SK-N-MC (cell line): ENCODE measurements around the gene TTC6.

ENCODE experiments used
- DNase-seq: peaks from one replicate; pipeline ENCODE4 v3.0.0-alpha.2; 2011; ENCODE audit warnings: low read depth, low spot score
- H3K27ac ChIP-seq: fragments of 200-600 bp; sonication (generic); 2 replicates; pipeline ENCODE4 v1.5.1; 2016; ENCODE audit warnings: mixed run types
- H3K36me3 ChIP-seq: fragments of 200-600 bp; sonication (generic); 2 replicates; pipeline ENCODE4 v1.6.1; 2017; ENCODE audit warnings: antibody characterized with exemption, low read length, mixed read lengths; ENCODE audit not compliant: insufficient read depth
- H3K4me3 ChIP-seq: fragments of 200-600 bp; sonication (generic); 2 replicates; pipeline ENCODE4 v1.5.1; 2016
- H3K9ac ChIP-seq: fragments of 200-600 bp; sonication (generic); 2 replicates; pipeline ENCODE4 v1.8.0; 2017; ENCODE audit warnings: mixed run types, mixed read lengths; ENCODE audit not compliant: insufficient read length
- H3K9me3 ChIP-seq: fragments of 200-600 bp; sonication (generic); 2 replicates; pipeline ENCODE4 v1.6.1; 2017; ENCODE audit warnings: low read depth, mild to moderate bottlenecking, antibody characterized with exemption, low read length, moderate library complexity, mixed read lengths
- EZH2 ChIP-seq: fragments of 200-600 bp; sonication (generic); IDR thresholded peaks from one replicate; pipeline ENCODE4 v1.6.1; 2017; ENCODE audit warnings: antibody characterized with exemption
- FOXP2 ChIP-seq: optimal IDR thresholded peaks from 2 replicates; pipeline ENCODE3; 2011; ENCODE audit warnings: mild to moderate bottlenecking, moderate library complexity; ENCODE audit not compliant: insufficient read depth; ENCODE audit errors: extremely low read length, control extremely low read depth
- POLR2AphosphoS5 ChIP-seq: IDR thresholded peaks from 2 replicates; pipeline ENCODE4 v1.6.1; 2012; ENCODE audit warnings: mild to moderate bottlenecking, low read depth, low read length, borderline replicate concordance

Gene TTC6

DNA sequence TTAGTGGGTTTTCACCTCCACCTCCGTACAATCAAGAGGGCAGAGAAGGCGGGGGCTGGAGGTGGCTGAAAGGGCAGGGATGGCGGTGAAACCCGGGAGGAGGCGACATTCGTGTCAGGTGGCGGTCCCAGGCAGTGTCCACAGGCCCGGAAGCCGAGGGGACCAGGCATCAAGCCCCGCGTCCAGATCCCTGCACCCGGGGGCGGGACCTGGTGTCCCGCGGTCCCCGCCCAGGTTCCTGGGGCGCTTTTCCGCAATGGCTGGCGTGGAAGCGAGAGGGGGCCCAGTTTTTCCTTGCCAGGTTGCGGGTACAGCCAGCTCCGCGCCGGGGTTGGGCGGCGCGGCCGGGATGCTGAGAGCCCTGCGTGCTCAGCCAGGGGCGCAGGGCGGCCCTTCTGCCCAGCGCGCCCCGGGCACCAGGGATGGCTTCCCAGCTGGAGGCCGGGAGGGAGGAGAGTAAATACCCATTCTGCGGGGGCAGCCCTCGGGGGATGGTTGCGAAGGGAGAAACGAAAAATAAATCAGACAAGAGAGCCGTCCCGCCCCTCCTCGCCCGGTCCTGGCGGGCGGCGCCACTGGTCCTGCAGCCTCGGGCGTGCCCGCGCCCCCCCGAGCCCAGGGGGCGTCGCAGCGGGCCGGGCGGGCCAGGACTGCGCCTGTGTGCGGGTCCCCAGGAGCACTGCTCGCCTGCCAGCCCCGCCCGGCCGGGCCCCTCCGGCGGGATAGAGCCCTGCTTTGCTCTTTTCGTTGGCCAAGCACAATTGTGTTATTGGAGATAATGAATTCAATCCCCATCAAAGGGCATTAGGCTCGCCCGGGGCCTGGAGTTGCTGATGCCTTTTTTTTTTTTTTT, 11.8 kb upstream of the TTC6 start:
- no peak for DNase-seq
- H3K9me3 ChIP-seq = no peaks in the 10 kb centered on the region
- no peak overlapping the region for H3K9ac ChIP-seq
- no peak overlapping the region for H3K27ac ChIP-seq
- H3K36me3 ChIP-seq = no peaks in the 10 kb centered on the region
- TF ChIP-seq EZH2 (no peak), FOXP2 (no peak), POLR2AphosphoS5 (no peak)
- H3K4me3 ChIP-seq = no peak overlapping the region

DNA sequence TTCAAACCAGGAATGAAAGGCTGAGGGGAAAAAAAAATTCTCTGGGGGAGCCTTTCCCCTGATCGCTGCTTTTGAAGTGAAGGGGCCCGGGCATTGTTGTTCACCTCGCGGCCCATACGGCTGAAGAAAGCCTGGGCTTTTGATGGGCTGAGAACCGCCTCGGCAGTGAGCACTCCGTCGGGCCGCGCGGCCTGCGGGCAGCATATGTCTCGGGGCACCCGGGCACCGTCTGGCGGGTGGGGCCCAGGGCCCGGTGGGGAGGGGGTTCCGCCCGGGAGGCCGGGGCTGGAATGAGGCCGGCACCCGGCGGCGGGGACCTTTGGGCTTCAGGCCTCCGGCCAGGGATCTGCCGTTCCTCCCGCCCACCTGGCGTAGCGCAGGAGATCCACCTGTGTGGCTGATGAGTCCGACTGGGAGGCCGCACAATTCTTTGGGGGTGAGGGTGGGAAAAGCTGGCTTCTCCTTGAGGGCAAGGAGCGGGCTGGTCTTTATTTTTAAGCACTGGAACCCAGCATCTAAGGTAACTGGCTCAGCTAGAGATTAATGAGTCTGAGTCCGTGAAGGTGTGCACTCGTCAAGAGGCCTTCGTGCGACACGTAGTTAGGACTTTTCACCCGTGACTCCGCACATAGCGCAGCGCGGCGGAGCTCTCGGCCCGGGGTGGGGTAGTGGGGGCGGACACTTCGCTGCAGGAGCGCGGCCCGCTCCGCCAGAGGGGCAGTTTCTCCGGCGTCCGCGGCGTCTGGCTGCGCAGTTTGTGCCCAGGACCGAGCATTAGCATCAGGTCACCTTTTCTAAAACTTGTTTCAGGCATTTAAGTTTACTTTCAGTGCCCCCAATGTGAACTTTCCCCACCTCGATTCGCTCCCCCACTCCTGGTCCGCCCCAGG, 11.0 kb upstream of the TTC6 start:
- H3K36me3 ChIP-seq = no peaks in the 10 kb centered on the region; the same call in 1 of the 2 replicates
- H3K4me3 ChIP-seq = no peak overlapping the region
- H3K9me3 ChIP-seq = no peaks in the 10 kb centered on the region
- no peak overlapping the region for H3K27ac ChIP-seq
- TF ChIP-seq EZH2 = no peak
- TF ChIP-seq FOXP2 = no peak
- TF ChIP-seq POLR2AphosphoS5 = no peak
- no peak for DNase-seq
- no peak overlapping the region for H3K9ac ChIP-seq

DNA sequence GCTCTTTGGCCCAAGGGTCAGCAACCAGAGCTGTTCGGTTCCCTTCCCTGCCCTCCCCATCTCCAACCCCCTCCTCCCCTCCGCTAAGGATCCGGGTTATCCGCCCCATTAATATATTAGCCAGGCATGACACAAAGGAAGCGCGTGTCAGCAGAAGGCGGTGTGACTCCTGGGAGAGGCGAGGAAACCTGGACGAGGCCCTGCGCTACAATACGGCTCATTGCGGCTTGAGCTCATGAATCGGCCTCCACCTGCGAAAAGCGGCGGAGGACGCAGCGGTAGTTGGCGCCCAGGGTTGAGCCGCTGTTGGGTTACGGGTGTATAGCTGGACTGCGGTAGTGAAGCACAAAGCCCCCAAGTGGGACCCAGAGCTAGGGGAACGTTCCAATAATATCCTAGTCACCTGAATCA, 10.3 kb upstream of the TTC6 start:
- DNase-seq = no peak
- Histone ChIP-seq H3K4me3 (no peak overlapping the region), H3K27ac (no peak overlapping the region), H3K9ac (no peak overlapping the region), H3K36me3 (no peaks in the 10 kb centered on the region; the same call in 1 of the 2 replicates), H3K9me3 (no peaks in the 10 kb centered on the region)
- no peak for TF ChIP-seq POLR2AphosphoS5
- TF ChIP-seq EZH2 = no peak
- no peak for TF ChIP-seq FOXP2

DNA sequence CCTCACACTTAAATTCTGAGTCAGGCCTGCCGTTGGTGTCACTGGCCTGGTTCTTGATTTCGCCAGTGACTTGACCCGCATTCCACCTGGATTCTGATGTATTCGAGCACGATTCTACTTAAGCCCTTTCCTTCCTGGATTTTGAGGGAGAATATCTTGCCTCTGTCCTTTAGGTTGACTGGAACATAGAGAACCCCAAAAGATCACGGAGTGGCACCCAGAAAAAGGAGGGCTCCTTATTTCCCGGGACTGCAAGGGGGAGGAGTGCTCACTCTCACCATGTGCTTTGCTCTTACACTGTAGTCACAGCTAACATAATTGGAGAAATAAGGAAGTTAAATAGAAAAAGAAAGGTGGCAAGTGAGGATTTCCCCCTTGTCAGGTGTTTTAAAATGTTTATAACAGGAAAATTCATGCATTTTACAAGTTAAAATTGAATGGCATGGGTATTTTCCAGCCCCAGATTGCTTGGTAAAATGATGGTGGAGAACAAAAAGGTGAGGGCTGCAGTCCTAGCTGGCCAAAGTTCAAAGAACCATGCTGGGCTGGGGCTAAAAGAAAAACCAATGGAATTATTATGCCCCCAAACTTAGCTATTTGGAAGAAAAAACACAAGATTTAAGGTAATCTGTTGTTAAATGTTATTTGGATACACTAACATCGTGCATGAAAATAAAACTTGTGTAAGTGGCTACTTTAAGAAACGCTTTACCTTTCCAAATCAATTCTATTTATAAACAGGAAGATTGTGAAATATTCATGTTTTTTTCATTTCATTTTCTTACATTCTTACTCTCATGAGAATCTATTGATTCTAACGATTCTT, 9.2 kb upstream of the TTC6 start:
- Histone ChIP-seq H3K9me3 (no peaks in the 10 kb centered on the region), H3K9ac (no peak overlapping the region), H3K27ac (no peak overlapping the region), H3K36me3 (peaks cover 5% of the 10 kb centered on the region), H3K4me3 (no peak overlapping the region)
- TF ChIP-seq EZH2 (no peak), FOXP2 (no peak), POLR2AphosphoS5 (no peak)
- no peak for DNase-seq

DNA sequence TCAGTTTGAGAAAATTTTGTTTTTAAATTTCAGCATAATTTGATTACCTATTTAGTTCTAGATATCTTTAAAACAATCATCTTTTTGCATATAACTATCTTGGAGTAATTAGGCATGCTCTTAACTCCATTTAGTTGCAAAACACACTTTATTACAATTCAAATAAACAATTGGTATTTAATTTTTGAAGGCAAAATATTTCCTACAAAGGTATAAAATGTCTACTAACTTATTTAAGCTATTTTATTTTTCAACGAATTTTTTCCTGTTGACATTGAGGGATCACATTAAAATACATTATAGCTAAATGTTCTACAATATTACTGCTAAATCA, 8.7 kb upstream of the TTC6 start:
- Histone ChIP-seq H3K9ac (no peak overlapping the region), H3K9me3 (no peaks in the 10 kb centered on the region), H3K36me3 (peaks cover 7% of the 10 kb centered on the region), H3K27ac (no peak overlapping the region), H3K4me3 (no peak overlapping the region)
- TF ChIP-seq FOXP2 (no peak), POLR2AphosphoS5 (no peak), EZH2 (no peak)
- no peak for DNase-seq

DNA sequence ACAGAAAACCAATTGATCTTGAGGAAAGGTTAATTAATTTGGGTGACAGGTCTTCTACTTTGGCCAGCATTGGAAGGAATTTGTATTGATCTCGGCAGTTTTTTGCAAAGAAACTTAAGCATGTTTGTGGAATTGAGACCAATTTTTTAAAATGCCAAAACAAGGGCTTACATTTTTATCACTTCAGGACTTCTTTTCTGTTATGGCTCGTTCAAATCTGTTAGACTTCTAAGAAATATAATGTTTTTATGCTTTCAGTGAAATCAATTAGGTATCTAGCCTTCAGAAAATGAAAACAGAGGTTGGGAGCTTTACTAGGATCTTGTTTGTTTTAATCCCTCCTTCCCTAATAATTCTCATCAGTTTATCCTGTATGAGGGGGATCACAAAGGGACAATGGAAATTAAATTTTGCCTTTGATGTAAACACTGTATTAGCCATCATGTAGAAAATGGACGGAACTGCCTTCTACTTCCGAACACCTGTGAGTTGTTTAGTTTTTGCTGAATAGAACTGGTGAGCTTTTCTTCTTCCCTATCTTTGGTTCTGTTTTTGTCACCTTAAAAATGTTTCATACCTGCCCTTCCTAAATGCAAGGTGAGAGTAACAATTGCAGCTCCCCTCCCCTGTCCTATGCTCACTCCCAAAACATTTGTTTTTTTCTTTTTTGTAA, 8.2 kb upstream of the TTC6 start:
- H3K9me3 ChIP-seq = no peaks in the 10 kb centered on the region
- no peak for DNase-seq

DNA sequence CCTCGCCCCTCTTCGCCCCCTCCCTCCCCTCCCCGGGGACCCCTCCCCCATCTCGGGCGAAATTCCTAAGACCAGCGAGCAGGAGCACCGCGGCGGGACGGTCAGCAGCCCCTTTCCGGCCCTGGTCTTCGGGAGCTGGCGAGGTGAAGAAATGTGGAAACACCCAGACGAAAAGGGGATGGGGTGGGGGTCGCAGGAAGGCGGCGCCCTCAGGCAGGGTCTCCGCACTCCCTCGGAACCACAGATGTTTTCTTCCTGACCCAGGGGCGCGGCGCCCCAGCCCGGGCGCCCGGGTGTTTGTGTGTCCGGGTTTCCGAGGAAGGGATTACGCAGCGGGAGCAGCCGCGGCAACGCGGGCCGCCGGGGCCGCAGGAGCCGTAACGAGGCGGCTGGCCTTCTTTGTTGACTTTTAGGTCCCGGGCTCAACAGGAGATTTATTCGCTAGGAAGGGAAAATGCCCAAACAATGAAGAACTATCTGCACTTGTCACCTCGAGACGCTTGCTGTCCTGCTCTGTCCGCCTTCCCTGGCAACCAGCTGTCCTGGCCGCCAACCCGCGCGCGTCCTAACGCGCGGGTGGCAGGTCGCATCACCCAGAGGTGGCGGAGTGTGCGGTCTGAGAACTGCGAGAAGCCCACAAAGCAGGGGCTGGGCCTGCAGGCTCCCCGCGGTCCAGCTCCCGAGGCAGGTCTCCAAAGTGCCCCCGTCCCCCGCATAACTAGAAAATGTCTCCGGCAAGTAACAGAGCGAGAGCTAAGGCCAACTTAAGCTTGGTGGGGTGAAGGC, 7.4 kb upstream of the TTC6 start:
- no peak for TF ChIP-seq EZH2
- no peak for TF ChIP-seq FOXP2
- no peak for TF ChIP-seq POLR2AphosphoS5
- H3K27ac ChIP-seq = no peak overlapping the region
- H3K9me3 ChIP-seq = no peaks in the 10 kb centered on the region
- H3K9ac ChIP-seq = no peak overlapping the region
- peaks cover 11% of the 10 kb centered on the region for H3K36me3 ChIP-seq
- H3K4me3 ChIP-seq = no peak overlapping the region
- no peak for DNase-seq

More for the DNA sequence above, 8.2 kb upstream of the TTC6 start:
- Histone ChIP-seq H3K4me3 (no peak overlapping the region), H3K27ac (no peak overlapping the region), H3K9ac (no peak overlapping the region), H3K36me3 (peaks cover 11% of the 10 kb centered on the region)
- TF ChIP-seq EZH2 = no peak
- TF ChIP-seq FOXP2 = no peak
- TF ChIP-seq POLR2AphosphoS5 = no peak
